ENCODE results near the gene COMMD3. TPM values are rescaled to one million over a fixed set of nuclear protein-coding genes. Genes with fewer than 3 reads are reported as not detected.

The COMMD3 gene
- total RNA-seq, 1 experiment from 2014 or later: 35.6 TPM

GRCh38 chr10:22303461-22303860, 12.7 kb upstream of the COMMD3 start:
- no peak overlapping the region for H3K27ac ChIP-seq (ENCODE audit: low read length)
- BruUV-seq (replicated peaks): no TSS peak
- ChIA-PET CTCF (no interaction called here), POLR2A (no interaction called here)
- no peak overlapping the region for H3K4me3 ChIP-seq (ENCODE audit: low read depth in 2 of 2, low read length in 2 of 2)
- no peaks in the 10 kb centered on the region for H3K36me3 ChIP-seq (ENCODE audit: control insufficient read depth, insufficient read depth, low read length)
- no peaks in the 10 kb centered on the region for H3K4me1 ChIP-seq (ENCODE audit: control insufficient read depth, insufficient read depth, low read length)
- intact Hi-C loops (cut with micrococcal nuclease; ENCODE audit: unreplicated experiment) (no loop called here), in situ Hi-C loops (cut with HindIII; ENCODE audit: low pct_unique_long_range_greater_than_20kb, low sequenced_read_pairs) (no loop called here)
- H3K9me3 ChIP-seq (ENCODE audit: control insufficient read depth, insufficient read depth, low read depth, low read length): no peaks in the 10 kb centered on the region
- ATAC-seq (no peak), DNase-seq (ENCODE audit: low read depth, low spot score) (no peak)
- no peaks in the 10 kb centered on the region for H3K27me3 ChIP-seq (ENCODE audit: control insufficient read depth, insufficient read depth, low read length)
- TF ChIP-seq TCF7L2 (IDR thresholded peaks at IDR 0.05; ENCODE audit: low read depth, low read length) (no peak), SIN3A (IDR thresholded peaks at IDR 0.05; ENCODE audit: borderline replicate concordance, insufficient read depth, low read depth, low read length) (no peak), CTCF (IDR thresholded peaks at IDR 0.05) (no peak), REST (IDR thresholded peaks at IDR 0.05; ENCODE audit: insufficient read depth in 1 of 2, low read depth in 2 of 2, low read length in 1 of 2) (no peak), POLR2AphosphoS5 (IDR thresholded peaks at IDR 0.05; ENCODE audit: low read depth, low read length) (no peak)

- H3K36me3 ChIP-seq (ENCODE audit: control insufficient read depth, insufficient read depth, low read length): no peaks in the 10 kb centered on the region
- no peak overlapping the region for H3K27ac ChIP-seq (ENCODE audit: low read length)
- H3K4me1 ChIP-seq (ENCODE audit: control insufficient read depth, insufficient read depth, low read length): no peaks in the 10 kb centered on the region
- no peaks in the 10 kb centered on the region for H3K27me3 ChIP-seq (ENCODE audit: control insufficient read depth, insufficient read depth, low read length)
- intact Hi-C loops (cut with micrococcal nuclease; ENCODE audit: unreplicated experiment) (no loop called here), in situ Hi-C loops (cut with HindIII; ENCODE audit: low pct_unique_long_range_greater_than_20kb, low sequenced_read_pairs) (no loop called here)
- no peak for ATAC-seq
- CTCF ChIA-PET: no interaction called here
- H3K4me3 ChIP-seq (ENCODE audit: low read depth in 2 of 2, low read length in 2 of 2): no peak overlapping the region
- H3K9me3 ChIP-seq (ENCODE audit: control insufficient read depth, insufficient read depth, low read depth, low read length): no peaks in the 10 kb centered on the region
- no TSS peak for BruUV-seq (replicated peaks)
- no peak for DNase-seq (ENCODE audit: low read depth, low spot score)
- POLR2A ChIA-PET: no interaction called here
- TF ChIP-seq POLR2AphosphoS5 (IDR thresholded peaks at IDR 0.05; ENCODE audit: low read depth, low read length): no peak
- no peak for TF ChIP-seq TCF7L2 (IDR thresholded peaks at IDR 0.05; ENCODE audit: low read depth, low read length)
- no peak for TF ChIP-seq SIN3A (IDR thresholded peaks at IDR 0.05; ENCODE audit: borderline replicate concordance, insufficient read depth, low read depth, low read length)
- no peak for TF ChIP-seq CTCF (IDR thresholded peaks at IDR 0.05)
- TF ChIP-seq REST (IDR thresholded peaks at IDR 0.05; ENCODE audit: insufficient read depth in 1 of 2, low read depth in 2 of 2, low read length in 1 of 2): no peak
Measured at GRCh38 chr10:22305721-22306120, 10.5 kb upstream of the COMMD3 start.
